NCI-H1092 treated with DMSO at 0.1 percent for 48 hours (cell line): Measurements from ENCODE around the gene ABCB9.
"Not testable (repeated sequence)": the region's sequence is repeated elsewhere in the genome, so short reads cannot be mapped to it uniquely, and the experiment has no call there.

Source experiments
- DNase-seq: peaks from one replicate; lab custom pipeline; 2025; lab: John Stamatoyannopoulos, UW

Gene ABCB9

DNA sequence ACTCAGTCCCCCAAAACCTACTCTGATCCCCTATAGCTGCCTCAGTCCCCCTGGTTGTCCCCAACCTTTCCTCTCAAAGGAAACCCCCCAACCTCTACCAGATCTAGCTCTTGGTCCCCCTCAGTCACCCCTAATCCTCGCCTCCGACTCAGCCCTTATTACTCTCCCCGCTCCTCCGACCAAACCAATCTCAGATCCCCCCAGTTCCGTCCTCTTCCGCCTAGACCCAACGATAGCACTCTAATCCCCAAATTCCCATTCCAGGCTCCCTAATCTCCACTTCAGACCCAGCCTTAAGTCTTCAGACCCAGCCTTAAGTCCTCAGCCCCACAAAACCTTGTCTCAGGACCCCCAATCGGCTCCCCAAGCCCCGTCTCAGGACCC is 71.0 kb downstream of the ABCB9 start:
- DNase-seq = no peak

DNA sequence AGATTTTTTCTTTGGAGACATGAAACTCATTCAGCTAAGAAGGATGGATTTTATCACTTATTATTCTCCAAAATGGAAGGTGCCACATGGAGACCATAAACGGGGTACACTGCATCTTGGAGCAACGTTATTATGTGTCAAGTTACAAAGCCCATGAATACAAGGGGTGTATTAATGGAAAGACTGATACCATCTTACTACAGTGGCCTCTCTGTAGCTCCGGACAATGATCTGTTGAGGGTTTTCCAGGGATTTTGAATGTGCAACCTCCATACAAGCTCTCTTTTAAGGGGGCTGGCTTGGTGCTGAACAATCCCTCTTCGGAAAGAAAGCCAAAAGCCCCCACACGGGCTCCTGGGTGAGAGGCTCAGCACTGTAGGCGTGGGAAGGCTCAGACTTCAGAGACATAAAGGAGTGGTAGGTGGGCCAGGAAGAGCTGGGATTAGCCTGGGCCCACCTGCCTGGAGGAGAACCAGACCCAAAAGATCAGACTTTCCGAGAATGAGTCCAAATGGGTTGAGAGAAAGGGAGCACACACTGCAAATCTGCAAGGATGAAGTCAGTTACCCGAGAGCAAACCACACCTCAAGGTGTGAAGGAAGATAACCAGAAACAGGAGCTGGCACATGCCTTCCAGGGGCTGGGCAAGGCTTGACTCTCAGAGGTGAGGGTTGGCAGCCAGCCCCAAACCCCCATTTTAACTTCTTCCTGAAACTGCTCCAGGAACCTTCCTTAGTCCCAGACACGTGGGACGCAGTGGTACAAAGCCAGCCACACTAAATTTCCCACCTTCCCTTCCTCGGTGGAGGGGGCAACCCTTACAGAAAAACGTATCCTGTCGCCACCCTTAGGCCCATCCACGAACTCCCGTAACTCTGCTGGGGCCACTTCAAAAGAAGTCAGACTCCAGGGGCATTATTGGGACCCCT is 71.8 kb downstream of the ABCB9 start:
- DNase-seq = no peak

DNA sequence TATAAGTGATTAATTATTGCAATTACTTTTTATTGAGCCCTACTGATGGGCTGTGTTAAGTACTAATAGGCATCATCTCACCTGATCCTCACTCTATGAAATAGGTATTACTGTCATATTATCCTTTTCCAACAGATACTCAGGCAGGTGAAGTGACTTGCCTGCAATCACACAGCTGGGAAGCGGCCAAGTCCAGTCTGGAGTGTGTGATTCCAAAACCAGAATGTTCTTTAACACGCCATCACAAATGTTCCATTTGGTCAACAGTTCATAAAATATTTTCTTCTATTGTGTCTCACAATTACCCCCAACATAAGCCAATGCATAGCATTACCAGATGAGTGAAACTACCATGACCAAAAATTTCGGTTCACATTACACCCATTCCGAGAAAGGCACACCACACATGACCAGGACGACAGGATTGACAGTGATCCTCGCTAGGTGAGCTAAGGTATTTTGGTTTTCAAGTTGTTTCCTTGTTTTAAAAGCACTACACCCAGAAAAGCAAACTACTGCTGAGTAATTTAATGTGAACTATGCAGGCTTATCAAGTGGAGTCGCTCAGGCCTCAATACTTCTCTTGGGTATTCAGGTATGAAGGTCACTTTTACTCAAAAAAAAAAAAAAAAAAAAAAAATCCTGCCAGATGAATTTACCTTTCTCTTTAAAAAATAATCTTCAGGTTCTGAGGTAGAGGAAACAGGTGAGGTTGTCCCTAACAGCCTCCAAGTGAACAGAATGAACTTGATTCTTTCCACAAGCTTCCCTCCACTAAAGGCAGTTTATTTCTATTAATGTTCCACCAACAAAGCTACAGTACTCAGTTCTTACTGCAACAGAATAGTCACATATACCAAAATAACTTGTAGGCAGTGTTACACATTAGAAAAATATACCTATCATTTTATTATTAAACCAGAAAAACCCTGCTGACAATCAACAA is 72.8 kb downstream of the ABCB9 start:
- DNase-seq = no peak

DNA sequence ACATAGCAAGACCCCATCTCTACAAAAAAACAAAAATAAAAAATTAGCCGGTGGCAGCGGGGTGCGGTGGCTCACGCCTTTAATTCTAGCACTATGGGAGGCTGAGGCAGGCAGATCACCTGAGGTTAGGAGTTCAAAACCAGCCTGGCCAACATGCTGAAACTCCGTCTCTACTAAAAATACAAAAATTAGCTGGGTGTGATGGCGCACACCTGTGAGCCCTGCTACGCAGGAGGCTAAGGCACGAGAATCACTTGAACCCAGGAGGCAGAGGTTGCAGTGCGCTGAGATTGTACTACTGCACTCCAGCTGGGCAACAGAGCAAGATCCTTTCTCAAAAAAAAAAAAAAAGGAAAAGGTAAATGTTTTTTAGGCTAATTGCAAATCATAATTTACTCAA is 73.5 kb downstream of the ABCB9 start:
- DNase-seq = not testable (repeated sequence)

DNA sequence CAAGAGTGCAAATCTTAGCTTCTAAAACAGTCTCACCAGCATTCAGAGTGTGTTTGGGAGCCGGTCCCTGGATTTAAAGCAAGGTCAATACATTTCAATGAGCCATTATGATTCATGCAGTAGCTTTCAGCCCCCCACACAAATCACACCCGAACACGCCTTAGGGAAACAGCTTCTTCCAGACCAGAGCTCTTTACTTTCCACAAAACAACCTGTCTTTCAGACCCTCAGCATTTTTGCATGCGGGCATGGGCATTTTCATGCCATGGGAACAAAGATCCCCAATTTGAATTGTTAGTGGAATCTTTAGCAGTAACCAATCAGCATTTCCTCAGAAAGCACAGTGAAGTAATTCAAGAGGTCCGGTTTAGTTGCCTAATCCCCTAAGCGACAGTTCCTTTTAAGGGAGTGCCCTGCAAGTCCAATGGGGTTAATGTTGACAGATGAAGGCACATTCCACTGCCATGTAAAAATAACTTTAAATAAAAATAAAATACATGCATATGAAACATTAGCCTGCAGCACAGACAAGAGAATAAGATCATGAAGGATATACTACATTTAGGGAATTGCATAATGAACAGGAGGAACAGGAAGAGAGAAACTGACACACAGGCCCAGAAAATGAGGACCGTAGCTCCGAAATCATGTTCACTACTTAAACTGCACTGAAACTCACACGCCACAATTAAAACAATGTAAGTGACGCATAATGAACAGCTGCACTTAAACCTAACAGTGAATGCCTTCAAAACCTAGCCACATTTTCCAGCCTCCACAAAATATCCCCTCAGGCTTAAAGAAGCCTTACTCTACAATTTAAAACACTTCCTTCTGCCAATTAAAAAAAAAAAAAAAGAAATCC is 74.4 kb downstream of the ABCB9 start:
- no peak for DNase-seq

DNA sequence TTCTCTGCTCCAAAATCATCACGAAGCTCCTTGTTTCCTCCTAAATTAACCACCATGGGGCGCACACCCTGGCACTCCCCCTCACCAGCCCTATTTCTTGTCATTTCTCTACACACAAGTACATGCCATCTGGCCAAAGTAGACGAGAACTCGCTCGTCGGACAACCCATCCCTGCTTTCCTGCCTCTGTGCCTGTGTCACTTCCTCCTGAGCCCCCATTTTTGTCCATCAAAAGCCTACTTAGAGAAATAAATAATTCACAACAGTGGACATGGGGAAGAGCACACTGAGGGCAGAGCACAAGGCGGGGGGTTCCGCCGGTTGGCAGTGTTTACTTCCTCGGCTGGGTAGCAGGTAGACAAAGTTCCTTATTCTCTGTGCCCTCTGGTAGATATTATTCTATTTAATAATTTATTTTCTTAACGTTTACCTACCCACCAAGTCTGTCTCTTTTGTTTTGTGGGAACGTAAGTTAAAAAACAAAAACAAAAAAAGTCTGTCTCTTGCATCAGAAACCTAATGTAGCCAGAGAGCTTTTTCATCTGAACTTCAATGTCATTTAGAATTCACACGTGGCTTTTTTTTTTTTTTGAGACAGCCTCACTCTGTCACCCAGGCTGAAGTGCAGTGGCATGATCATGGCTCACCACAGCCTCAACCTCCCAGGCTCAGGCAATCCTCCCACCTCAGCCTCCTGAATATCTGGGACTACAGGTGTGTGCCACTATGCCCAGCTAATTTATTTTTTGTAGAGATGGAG is 76.3 kb downstream of the ABCB9 start:
- no peak for DNase-seq

DNA sequence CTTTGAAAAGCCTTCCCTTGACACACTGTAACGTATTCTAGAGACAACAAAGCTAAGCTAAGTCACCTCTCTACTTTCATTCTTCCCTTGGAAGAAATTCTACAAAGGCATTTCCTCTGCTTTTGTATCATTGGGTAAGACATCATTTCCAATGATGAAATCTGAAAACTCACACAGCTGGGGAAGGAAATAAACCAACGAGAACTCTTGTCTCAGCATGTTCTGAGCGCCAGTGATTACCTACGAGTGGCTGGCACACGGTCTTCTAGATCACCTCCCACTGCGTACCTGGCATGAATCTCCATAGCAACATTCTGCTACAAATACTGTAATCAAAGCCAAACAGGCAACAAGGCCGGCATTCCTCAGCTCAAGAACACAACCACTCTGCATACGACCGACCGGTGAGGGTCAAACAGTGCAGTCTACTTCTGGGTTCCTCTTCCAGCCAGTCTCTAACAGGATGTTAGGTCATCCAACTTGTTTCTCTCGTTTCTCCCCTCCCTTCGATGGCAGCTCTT is 78.0 kb downstream of the ABCB9 start:
- no peak for DNase-seq

DNA sequence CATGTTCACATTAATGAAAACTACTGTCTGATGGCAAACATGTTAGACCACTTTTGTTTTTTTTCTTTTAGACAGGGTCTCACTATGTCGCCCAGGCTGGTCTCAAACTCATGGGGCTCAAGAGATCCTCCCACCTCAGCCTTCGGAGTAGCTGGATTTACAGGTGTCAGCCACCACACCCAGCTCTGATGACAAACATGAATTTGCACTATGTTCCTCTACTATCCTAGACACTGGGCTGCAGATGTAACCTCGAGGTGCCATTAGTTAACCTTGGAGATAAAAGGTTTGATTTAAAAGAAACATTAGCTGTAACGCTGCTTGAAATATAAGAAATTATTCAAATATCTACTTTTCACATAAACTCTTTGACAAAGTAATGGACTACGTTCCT is 78.4 kb downstream of the ABCB9 start:
- no peak for DNase-seq

DNA sequence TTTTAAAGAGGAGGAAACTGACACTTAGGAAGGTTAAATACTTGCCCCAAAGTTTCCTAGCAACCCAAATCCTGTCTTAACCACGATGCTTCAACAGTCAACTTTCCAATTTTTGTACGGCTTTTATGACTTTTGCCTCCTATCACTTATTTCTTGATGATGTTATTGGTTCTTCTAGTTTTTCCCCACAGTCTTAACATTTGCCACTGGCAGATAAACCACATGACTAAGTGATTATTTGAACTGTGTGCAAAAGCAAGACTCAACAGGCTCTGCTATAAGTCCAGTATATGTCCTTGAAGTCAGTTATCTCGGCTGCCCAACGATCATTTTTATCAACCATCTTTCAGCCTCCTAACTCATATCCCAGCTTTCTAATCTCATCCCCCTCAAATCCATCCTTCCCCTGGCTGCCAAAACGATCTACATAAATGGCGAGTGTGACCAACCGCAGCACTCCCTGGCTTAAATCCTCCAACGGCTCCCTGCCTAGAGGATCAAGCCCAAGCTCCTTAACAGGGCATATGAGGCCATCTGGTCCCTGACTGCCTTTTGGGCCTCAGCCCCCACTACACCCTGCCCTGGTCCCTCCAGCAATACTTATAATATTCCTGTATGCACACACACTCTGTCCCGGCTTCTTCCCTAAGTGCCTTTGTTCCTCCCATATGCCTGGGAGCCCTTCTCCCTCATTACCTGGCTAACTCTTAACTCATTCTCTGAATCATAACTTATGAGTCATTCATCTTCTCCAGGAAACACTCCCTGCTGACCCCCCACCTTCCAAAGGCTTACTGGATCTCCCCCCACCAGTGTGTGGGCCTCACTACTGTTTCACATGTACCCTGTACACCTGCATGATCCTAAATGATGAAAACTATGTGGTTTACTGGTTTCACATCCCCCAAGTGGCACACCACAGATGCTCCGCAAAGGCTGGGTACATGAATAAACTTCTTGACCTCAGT is 79.1 kb downstream of the ABCB9 start:
- DNase-seq = no peak

DNA sequence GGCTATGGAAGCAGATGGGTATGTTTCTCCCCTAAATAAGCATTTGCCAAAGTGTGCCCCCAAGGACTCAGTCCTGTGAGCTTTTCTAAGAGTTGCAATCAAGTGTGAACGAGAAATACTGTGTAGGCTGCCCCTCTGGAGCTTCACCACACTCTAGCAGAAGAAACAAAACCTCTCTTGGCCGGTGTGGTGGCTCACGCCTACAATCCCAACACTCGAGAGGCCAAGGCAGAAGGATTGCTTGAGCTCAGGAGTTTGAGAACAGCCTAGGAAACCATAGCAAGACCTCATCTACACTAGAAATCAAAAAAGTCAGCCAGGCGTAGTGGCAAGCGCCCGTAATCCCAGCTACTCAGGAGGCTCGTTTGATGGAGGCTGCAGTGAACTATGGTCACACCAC is 80.1 kb downstream of the ABCB9 start:
- no peak for DNase-seq

DNA sequence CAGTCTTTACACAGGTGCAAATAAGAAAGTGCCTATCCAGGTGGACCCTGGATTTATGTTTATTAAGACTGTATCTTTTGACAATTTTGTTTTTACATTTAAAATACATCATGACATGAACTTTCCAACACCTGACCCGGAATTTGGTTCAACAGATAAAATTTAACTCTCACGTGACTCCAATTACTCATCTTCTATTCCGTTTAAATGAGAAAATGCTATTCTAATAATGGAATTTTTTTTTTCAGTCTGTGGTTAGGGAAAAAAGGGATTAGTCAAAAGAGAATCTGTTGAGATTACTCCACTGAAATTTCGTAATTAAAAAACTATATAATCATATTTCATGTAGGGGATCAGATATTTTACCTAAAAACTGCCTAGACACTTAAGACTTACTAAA is 81.4 kb downstream of the ABCB9 start:
- DNase-seq = no peak

DNA sequence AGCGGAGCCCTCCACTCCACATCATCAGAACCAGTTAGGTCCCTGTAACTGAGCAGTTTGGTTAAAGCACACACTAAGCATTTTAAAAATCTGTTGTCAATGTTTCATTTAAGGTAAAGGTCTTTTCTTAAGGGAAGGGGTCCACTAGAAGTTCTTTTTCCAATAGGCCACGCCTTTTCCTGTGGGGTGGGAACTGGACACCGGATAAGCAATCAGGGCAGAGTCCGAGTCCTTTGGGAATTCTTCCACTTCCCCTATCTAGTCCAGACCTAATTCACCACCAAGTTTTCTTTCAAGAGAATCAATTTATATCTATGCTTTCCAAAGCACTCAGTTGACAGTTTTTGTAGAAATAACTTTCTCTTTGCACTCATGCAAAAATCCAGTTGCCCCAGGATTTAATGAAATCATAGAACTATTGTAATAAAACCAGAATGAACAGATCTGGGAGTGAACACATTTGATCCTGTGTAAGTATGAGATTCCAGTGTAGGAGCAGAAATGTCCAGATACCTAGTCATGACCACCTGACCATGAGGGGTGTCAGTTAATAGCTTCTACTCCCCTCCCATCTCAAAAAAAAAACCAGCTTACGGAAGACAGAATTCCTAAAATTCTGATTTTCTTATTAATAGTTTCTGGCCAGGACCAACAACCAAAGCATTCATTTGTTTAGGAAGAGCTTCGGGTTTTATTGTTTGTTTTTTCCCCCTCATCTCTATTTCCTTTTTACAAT is 82.0 kb downstream of the ABCB9 start:
- DNase-seq = no peak

DNA sequence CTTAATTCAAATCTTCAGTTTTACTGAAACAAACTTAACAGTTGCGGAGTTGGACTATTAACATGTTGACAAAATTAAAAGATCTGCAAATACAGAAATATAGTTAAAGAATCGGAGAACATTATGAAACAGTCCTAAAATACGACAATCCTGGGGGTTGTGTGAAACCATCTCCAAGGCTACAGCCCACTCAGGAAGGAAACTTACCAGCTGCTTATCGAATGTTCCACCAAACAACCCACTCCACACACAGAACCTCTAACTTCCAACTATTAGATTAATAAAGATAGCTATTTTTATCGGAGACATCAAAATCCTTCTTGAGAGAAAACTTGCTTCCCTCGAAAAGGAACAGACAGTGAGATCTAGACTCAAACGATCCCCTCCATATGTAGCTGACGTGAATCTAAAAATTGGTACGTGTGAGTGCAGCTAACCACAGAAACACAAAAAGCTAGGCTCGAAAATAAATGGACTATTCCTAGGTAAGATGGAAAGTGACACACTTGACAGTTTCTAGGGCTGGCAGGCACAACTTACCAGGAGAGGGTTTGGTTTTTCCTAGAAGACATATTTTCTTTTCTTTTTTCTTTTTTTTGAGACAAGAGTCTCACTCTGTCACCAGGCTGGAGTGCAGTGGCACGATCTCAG is 83.2 kb downstream of the ABCB9 start:
- DNase-seq = no peak

DNA sequence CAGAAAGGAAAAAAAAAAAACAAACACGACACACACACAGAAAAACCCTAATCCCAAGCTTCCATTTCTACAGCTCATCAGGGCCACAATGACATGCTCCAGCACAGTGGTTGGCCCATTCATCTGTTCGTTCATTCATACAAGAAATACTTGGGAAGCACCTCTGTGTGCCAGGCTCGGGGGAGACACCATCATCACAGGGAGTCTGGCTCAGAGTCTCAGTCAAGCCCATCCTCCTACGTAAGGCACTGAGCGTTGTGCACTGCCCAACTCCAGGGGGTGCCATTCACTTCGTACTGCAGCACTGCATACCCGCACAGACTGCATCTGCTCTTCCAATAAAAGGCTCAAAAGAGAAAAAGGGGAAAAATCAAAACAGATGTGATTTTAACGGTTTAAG is 85.6 kb downstream of the ABCB9 start:
- DNase-seq = no peak

DNA sequence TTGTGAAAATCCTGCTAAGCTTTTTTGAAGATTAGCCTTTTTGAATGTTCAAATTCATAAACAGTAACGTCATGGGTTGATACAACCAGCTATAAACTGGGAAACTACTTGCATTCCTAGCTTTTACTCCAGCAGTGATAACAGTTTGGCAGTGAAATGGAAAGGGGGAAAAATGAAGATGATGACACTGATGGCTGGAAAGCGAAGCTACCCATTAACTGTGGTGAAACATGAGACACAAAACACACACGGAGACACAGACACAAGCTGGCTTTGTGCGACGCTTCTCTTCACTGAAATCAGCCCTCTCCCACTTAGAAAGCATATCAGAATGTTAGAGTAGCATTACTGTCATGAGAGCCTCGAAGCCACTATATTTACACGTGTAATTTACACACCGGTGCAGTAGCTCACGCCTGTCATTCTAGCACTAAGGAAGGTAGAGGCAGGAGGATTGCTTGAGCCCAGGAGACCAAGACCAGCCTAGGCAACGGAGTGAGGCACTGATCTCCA is 86.1 kb downstream of the ABCB9 start:
- no peak for DNase-seq
